Measurements from ENCODE around the gene NRL.

The NRL gene

DNA sequence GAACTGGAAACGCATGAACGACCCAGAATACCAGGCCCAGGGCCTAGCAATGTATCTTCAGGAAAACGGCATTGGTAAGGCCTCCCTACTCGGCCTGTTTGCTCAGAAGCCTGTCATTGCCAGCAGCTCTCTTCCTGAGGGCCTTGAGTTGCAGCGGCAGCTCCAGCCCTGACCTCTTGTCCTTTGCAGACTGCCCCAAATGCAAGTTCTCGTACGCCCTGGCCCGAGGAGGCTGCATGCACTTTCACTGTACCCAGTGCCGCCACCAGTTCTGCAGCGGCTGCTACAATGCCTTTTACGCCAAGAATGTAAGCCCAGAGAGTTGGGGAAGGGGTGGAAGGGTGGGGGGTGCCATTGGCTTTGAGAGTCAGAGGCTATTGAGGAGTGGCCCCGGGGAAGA is 42.6 kb upstream of the NRL start:
- TF ChIP-seq, protein P1, sequence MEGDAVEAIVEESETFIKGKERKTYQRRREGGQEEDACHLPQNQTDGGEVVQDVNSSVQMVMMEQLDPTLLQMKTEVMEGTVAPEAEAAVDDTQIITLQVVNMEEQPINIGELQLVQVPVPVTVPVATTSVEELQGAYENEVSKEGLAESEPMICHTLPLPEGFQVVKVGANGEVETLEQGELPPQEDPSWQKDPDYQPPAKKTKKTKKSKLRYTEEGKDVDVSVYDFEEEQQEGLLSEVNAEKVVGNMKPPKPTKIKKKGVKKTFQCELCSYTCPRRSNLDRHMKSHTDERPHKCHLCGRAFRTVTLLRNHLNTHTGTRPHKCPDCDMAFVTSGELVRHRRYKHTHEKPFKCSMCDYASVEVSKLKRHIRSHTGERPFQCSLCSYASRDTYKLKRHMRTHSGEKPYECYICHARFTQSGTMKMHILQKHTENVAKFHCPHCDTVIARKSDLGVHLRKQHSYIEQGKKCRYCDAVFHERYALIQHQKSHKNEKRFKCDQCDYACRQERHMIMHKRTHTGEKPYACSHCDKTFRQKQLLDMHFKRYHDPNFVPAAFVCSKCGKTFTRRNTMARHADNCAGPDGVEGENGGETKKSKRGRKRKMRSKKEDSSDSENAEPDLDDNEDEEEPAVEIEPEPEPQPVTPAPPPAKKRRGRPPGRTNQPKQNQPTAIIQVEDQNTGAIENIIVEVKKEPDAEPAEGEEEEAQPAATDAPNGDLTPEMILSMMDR (IDR thresholded peaks at IDR 0.05; ENCODE audit: insufficient read depth, low read length, poor library complexity, severe bottlenecking), result no peak
- Histone ChIP-seq H3K4me3 (replicated peaks; ENCODE audit: low read depth, low read length) (no peak overlapping the region), H3K27me3 (replicated peaks; ENCODE audit: control insufficient read depth, insufficient read depth, low read length) (no peaks in the 10 kb centered on the region), H3K36me3 (ENCODE audit: control insufficient read depth, insufficient read depth, low read length) (peaks cover 35% of the 10 kb centered on the region)
- no peak for DNase-seq (ENCODE audit: extremely low read depth, insufficient read length)

DNA sequence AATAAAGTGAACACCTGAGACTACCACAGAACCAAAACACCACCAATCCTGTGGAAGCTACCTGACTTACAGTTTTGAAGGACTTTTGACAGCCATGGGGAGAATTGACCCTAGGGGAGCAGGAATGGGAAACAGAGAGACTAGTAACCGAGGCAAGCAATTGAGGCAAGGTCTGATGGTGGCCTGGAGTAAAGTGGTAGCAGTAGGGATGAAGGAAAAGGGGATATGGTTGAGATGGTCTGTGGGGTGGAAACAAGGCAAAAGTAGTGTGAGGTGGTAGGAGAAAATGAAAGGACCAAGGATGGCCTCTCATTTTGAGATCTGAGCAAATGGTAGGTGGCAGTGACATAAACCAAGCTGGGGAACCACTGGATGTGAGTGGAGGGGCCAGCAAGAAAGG is 42.1 kb upstream of the NRL start:
- H3K36me3 ChIP-seq (ENCODE audit: control insufficient read depth, insufficient read depth, low read length), result peaks cover 37% of the 10 kb centered on the region
- no peaks in the 10 kb centered on the region for H3K27me3 ChIP-seq (replicated peaks; ENCODE audit: control insufficient read depth, insufficient read depth, low read length)
- no peak overlapping the region for H3K4me3 ChIP-seq (replicated peaks; ENCODE audit: low read depth, low read length)
- TF ChIP-seq, protein P1 (IDR thresholded peaks at IDR 0.05; ENCODE audit: insufficient read depth, low read length, poor library complexity, severe bottlenecking), result no peak
- no peak for DNase-seq (ENCODE audit: extremely low read depth, insufficient read length)

DNA sequence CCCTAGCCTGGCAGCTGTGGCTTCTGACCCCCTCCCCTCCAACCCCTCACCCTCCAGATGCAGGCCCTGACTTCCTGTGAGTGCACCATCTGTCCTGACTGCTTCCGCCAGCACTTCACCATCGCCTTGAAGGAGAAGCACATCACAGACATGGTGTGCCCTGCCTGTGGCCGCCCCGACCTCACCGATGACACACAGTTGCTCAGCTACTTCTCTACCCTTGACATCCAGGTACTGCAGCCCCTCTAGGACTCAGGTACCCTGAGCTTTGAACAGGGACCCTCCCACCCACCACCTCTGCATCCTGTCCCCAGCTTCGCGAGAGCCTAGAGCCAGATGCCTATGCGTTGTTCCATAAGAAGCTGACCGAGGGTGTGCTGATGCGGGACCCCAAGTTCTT is 40.4 kb upstream of the NRL start:
- Histone ChIP-seq H3K27me3 (replicated peaks; ENCODE audit: control insufficient read depth, insufficient read depth, low read length) (no peaks in the 10 kb centered on the region), H3K36me3 (ENCODE audit: control insufficient read depth, insufficient read depth, low read length) (peaks cover 51% of the 10 kb centered on the region), H3K4me3 (replicated peaks; ENCODE audit: low read depth, low read length) (no peak overlapping the region)
- no peak for DNase-seq (ENCODE audit: extremely low read depth, insufficient read length)
- TF ChIP-seq, protein P1 (IDR thresholded peaks at IDR 0.05; ENCODE audit: insufficient read depth, low read length, poor library complexity, severe bottlenecking), result no peak

DNA sequence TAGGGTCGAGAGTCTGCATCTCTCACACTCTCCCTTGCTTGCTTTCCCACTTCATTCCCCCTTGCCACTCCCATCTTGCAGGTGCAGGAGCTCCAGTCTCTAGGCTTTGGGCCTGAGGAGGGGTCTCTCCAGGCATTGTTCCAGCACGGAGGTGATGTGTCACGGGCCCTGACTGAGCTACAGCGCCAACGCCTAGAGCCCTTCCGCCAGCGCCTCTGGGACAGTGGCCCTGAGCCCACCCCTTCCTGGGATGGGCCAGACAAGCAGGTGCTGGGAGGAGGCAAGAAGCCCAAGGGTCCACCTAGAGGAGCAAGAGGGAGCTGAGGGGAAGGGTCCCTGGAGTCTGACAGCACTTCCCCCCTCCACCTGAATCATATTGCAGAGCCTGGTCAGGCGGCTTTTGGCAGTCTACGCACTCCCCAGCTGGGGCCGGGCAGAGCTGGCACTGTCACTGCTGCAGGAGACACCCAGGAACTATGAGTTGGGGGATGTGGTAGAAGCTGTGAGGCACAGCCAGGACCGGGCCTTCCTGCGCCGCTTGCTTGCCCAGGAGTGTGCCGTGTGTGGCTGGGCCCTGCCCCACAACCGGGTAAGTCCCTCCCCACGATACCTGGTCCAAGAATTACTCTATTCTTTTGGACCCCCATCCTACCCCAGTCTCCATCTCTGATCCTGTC is 36.8 kb upstream of the NRL start:
- no peaks in the 10 kb centered on the region for H3K27me3 ChIP-seq (replicated peaks; ENCODE audit: control insufficient read depth, insufficient read depth, low read length)
- peaks cover 36% of the 10 kb centered on the region for H3K36me3 ChIP-seq (ENCODE audit: control insufficient read depth, insufficient read depth, low read length)
- TF ChIP-seq, protein P1 (IDR thresholded peaks at IDR 0.05; ENCODE audit: insufficient read depth, low read length, poor library complexity, severe bottlenecking), result no peak
- no peak overlapping the region for H3K4me3 ChIP-seq (replicated peaks; ENCODE audit: low read depth, low read length)
- no peak for DNase-seq (ENCODE audit: extremely low read depth, insufficient read length)

DNA sequence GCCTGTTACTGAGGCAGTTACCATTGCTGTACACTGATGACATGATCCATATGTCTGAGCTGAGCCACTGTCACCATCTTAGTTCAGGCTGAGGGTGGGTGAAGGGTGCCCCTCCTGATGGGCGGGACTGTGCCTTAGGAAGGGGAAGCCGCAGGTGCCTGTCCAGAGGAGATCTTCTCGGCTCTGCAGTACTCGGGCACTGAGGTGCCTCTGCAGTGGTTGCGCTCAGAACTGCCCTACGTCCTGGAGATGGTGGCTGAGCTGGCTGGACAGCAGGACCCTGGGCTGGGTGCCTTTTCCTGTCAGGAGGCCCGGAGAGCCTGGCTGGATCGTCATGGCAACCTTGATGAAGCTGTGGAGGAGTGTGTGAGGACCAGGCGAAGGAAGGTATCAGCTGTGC is 36.2 kb upstream of the NRL start:
- TF ChIP-seq, protein P1 (IDR thresholded peaks at IDR 0.05; ENCODE audit: insufficient read depth, low read length, poor library complexity, severe bottlenecking), result no peak
- H3K36me3 ChIP-seq (ENCODE audit: control insufficient read depth, insufficient read depth, low read length), result peaks cover 33% of the 10 kb centered on the region
- H3K27me3 ChIP-seq (replicated peaks; ENCODE audit: control insufficient read depth, insufficient read depth, low read length), result no peaks in the 10 kb centered on the region

DNA sequence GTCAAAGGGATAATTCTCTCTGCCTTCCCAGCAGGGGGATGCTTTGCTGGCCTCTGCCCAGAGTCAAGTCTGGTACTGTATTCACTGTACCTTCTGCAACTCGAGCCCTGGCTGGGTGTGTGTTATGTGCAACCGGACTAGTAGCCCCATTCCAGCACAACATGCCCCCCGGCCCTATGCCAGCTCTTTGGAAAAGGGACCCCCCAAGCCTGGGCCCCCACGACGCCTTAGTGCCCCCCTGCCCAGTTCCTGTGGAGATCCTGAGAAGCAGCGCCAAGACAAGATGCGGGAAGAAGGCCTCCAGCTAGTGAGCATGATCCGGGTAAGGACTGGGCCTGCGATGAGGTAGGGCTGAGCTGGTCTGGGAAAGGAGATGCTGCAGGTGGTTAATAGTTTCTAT is 35.8 kb upstream of the NRL start:
- no peak overlapping the region for H3K4me3 ChIP-seq (replicated peaks; ENCODE audit: low read depth, low read length)
- no peak for DNase-seq (ENCODE audit: extremely low read depth, insufficient read length)
- H3K27me3 ChIP-seq (replicated peaks; ENCODE audit: control insufficient read depth, insufficient read depth, low read length), result no peaks in the 10 kb centered on the region
- TF ChIP-seq, protein P1 (IDR thresholded peaks at IDR 0.05; ENCODE audit: insufficient read depth, low read length, poor library complexity, severe bottlenecking), result no peak
- H3K36me3 ChIP-seq (ENCODE audit: control insufficient read depth, insufficient read depth, low read length), result peaks cover 32% of the 10 kb centered on the region

More for the DNA sequence above, 36.2 kb upstream of the NRL start:
- H3K4me3 ChIP-seq (replicated peaks; ENCODE audit: low read depth, low read length), result no peak overlapping the region
- no peak for DNase-seq (ENCODE audit: extremely low read depth, insufficient read length)

Measured in GM06990 (cell line).